ENCODE results near the gene MACROD2. TPM values are rescaled to one million over a fixed set of nuclear protein-coding genes. Genes with fewer than 3 reads are reported as not detected.
A peak's percentile ranks its signal among the peaks of the same experiment; 100 is the strongest.

Gene MACROD2
- polyA plus RNA-seq, 2 of the 4 experiments (the other 2 are of a cell fraction): 0.96 to 1.3 TPM

DNA sequence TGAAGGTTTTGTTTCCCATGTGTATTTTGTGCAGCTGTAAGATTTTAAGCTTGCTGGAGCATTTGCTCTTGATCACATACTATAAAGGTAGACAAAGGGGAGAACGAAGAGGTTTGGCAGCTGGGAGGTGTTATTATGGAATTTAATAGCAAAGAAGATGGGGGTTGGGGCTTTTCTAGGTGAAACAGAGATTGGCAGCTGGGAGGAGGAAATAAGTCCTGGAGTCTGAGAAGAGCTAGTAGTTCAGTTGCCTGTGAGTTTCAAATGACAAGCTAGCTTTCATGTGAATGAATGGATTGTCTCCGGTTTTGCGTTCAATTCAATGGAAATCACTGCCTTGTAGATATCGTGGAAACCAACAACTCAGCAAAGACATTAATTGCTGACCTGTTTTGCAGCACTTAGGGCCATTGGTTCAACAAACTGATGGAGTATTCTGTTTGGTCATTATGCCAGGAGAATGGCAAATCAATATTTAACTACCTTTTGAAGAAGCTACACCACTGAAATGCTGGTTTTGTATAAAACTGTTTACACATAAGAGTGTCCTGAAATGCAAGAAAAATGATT is 380.2 kb downstream of the MACROD2 start:
- Histone ChIP-seq H3K9me3 (no peaks in the 10 kb centered on the region), H3K4me3 (no peak overlapping the region), H3K27ac (no peak overlapping the region), H3K4me2 (no peak overlapping the region), H3K4me1 (no peaks in the 10 kb centered on the region)
- no peak for DNase-seq (ENCODE audit: low read depth in 1 of 2, low spot score in 1 of 2)
- TF ChIP-seq JUNB (IDR thresholded peaks at IDR 0.05): no peak
- no peak for TF ChIP-seq CBX8 (IDR thresholded peaks at IDR 0.05)
- no peak for TF ChIP-seq KDM1A (IDR thresholded peaks at IDR 0.05; ENCODE audit: low read depth)
- no peak for TF ChIP-seq HOXA7 (CRISPR knock-in tag; IDR thresholded peaks at IDR 0.05)
- ChIA-PET CTCF (interaction anchor here (1.1 kb wide), 1 partner anchor 18 kb away, joined by 4 read pairs; no protein-coding TSS in a partner anchor), POLR2A (no interaction called here)
- WGBS (ENCODE audit: missing lambda C conversion rate): 79% methylated on average over 4 of the region's 4 CpGs
- peak; percentile 28 for FAIRE-seq
- no peak for ATAC-seq

DNA sequence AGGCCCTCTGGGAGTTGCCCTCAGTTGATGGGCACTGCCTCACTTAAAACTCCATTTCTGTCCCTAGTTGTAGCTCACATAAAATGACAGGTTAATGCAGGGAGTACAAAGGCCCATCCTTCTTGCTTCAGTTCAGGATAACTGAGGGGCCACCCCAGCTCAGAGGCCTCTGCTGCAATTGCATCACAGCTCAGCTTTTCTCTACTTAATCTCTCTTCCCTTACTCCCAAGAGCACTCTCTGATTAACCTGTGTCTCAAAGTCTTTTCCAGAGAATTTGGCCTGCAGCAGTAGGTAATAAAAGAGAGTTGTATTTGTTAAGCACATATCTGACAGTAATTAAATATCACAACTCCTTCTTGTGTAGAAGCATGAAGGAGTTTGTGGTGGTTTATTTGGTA is 383.0 kb downstream of the MACROD2 start:
- ATAC-seq: no peak
- ChIA-PET CTCF (interaction anchor here (1.7 kb wide), 1 partner anchor 10 kb away, joined by 4 read pairs; no protein-coding TSS in a partner anchor), POLR2A (no interaction called here)
- H3K4me2 ChIP-seq: no peak overlapping the region
- H3K9me3 ChIP-seq: no peaks in the 10 kb centered on the region
- H3K4me3 ChIP-seq: no peak overlapping the region
- no peaks in the 10 kb centered on the region for H3K4me1 ChIP-seq
- H3K27ac ChIP-seq: no peak overlapping the region
- DNase-seq (ENCODE audit: low read depth in 1 of 2, low spot score in 1 of 2): no peak
- TF ChIP-seq JUN (IDR thresholded peaks at IDR 0.05): no peak
- TF ChIP-seq ZNF302 (CRISPR knock-in tag; IDR thresholded peaks at IDR 0.05): no peak
- no peak for TF ChIP-seq HDAC2 (IDR thresholded peaks at IDR 0.05)
- no peak for TF ChIP-seq POLR2AphosphoS2 (conservative IDR thresholded peaks at IDR 0.05; ENCODE audit: low read length)
- TF ChIP-seq, protein P1, sequence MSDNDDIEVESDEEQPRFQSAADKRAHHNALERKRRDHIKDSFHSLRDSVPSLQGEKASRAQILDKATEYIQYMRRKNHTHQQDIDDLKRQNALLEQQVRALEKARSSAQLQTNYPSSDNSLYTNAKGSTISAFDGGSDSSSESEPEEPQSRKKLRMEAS (IDR thresholded peaks at IDR 0.05): no peak
- no peak for TF ChIP-seq ESRRA (IDR thresholded peaks at IDR 0.05; ENCODE audit: borderline replicate concordance, low read length)
- no peak for TF ChIP-seq FOXS1 (CRISPR knock-in tag; IDR thresholded peaks at IDR 0.05)
- TF ChIP-seq TP53 (CRISPR knock-in tag; IDR thresholded peaks at IDR 0.05): no peak
- TF ChIP-seq, protein P2, sequence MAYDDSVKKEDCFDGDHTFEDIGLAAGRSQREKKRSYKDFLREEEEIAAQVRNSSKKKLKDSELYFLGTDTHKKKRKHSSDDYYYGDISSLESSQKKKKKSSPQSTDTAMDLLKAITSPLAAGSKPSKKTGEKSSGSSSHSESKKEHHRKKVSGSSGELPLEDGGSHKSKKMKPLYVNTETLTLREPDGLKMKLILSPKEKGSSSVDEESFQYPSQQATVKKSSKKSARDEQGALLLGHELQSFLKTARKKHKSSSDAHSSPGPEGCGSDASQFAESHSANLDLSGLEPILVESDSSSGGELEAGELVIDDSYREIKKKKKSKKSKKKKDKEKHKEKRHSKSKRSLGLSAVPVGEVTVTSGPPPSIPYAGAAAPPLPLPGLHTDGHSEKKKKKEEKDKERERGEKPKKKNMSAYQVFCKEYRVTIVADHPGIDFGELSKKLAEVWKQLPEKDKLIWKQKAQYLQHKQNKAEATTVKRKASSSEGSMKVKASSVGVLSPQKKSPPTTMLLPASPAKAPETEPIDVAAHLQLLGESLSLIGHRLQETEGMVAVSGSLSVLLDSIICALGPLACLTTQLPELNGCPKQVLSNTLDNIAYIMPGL (CRISPR knock-in tag; IDR thresholded peaks at IDR 0.05; ENCODE audit: borderline replicate concordance): no peak
- TF ChIP-seq KDM1A (IDR thresholded peaks at IDR 0.05; ENCODE audit: low read depth): no peak
- no peak for TF ChIP-seq NR3C1 (IDR thresholded peaks at IDR 0.05)
- no peak for TF ChIP-seq POLR2A (IDR thresholded peaks at IDR 0.05; ENCODE audit: low read length)
- no peak for TF ChIP-seq TFCP2L1 (CRISPR knock-in tag; IDR thresholded peaks at IDR 0.05)
- no peak for TF ChIP-seq RCOR1 (IDR thresholded peaks at IDR 0.05; ENCODE audit: low read depth, low read length)
- no peak for TF ChIP-seq KDM5A (IDR thresholded peaks at IDR 0.05)
- no peak for TF ChIP-seq NPAS2 (CRISPR knock-in tag; IDR thresholded peaks at IDR 0.05; ENCODE audit: borderline replicate concordance)
- TF ChIP-seq, protein P3, sequence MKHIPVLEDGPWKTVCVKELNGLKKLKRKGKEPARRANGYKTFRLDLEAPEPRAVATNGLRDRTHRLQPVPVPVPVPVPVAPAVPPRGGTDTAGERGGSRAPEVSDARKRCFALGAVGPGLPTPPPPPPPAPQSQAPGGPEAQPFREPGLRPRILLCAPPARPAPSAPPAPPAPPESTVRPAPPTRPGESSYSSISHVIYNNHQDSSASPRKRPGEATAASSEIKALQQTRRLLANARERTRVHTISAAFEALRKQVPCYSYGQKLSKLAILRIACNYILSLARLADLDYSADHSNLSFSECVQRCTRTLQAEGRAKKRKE (CRISPR knock-in tag; IDR thresholded peaks at IDR 0.05; ENCODE audit: low read depth): no peak
- TF ChIP-seq FOSB (CRISPR knock-in tag; IDR thresholded peaks at IDR 0.05): no peak
- FAIRE-seq: no peak

DNA sequence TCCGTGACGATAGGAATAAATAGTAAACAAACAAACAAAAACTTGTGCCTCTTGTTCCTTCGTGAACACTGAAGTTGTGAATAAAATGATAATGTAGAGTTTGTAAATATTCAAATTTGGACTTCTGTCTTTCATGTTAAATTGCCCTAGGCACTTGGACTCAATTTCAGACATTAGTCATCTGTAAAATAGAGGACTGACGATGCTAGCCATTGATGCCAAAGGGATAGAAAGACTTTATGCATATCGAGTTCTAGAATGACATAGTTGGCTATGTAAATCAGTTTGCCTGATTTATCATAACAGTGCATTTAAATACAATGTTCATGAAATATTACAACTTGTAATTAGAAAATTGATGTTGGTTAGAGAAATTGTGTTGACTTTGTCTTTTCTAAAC is 388.0 kb downstream of the MACROD2 start:
- peak; percentile 82 for FAIRE-seq
- no peak for DNase-seq (ENCODE audit: low read depth in 1 of 2, low spot score in 1 of 2)
- no peak overlapping the region for H3K4me2 ChIP-seq
- WGBS (ENCODE audit: missing lambda C conversion rate): 73% methylated on average over 5 of the region's 5 CpGs
- no peak overlapping the region for H3K4me3 ChIP-seq
- no peak for TF ChIP-seq POLR2A (IDR thresholded peaks at IDR 0.05; ENCODE audit: low read length)
- TF ChIP-seq BHLHE40 (IDR thresholded peaks at IDR 0.05; ENCODE audit: low read depth, low read length): no peak
- no peak for TF ChIP-seq ZNF302 (CRISPR knock-in tag; IDR thresholded peaks at IDR 0.05)
- TF ChIP-seq MYC (IDR thresholded peaks at IDR 0.05; ENCODE audit: borderline replicate concordance, low read length): no peak
- TF ChIP-seq NR3C1 (IDR thresholded peaks at IDR 0.05): no peak
- TF ChIP-seq RNF2 (IDR thresholded peaks at IDR 0.05; ENCODE audit: borderline replicate concordance, low read depth): no peak
- TF ChIP-seq JUN (IDR thresholded peaks at IDR 0.05): no peak
- TF ChIP-seq FOSL2 (IDR thresholded peaks at IDR 0.05): no peak
- TF ChIP-seq FOSL2 (CRISPR knock-in tag; IDR thresholded peaks at IDR 0.05): no peak
- TF ChIP-seq ZFP36 (IDR thresholded peaks at IDR 0.05; ENCODE audit: borderline replicate concordance, partially characterized antibody): no peak
- TF ChIP-seq EHMT2 (IDR thresholded peaks at IDR 0.05; ENCODE audit: low read depth): no peak
- no peak for TF ChIP-seq POLR2AphosphoS2 (conservative IDR thresholded peaks at IDR 0.05; ENCODE audit: low read length)
- TF ChIP-seq RAD21 (conservative IDR thresholded peaks at IDR 0.05 in 1 of 2, IDR thresholded peaks at IDR 0.05 in 1 of 2): no peak
- no peak for TF ChIP-seq TFCP2L1 (CRISPR knock-in tag; IDR thresholded peaks at IDR 0.05)
- TF ChIP-seq, protein P4, sequence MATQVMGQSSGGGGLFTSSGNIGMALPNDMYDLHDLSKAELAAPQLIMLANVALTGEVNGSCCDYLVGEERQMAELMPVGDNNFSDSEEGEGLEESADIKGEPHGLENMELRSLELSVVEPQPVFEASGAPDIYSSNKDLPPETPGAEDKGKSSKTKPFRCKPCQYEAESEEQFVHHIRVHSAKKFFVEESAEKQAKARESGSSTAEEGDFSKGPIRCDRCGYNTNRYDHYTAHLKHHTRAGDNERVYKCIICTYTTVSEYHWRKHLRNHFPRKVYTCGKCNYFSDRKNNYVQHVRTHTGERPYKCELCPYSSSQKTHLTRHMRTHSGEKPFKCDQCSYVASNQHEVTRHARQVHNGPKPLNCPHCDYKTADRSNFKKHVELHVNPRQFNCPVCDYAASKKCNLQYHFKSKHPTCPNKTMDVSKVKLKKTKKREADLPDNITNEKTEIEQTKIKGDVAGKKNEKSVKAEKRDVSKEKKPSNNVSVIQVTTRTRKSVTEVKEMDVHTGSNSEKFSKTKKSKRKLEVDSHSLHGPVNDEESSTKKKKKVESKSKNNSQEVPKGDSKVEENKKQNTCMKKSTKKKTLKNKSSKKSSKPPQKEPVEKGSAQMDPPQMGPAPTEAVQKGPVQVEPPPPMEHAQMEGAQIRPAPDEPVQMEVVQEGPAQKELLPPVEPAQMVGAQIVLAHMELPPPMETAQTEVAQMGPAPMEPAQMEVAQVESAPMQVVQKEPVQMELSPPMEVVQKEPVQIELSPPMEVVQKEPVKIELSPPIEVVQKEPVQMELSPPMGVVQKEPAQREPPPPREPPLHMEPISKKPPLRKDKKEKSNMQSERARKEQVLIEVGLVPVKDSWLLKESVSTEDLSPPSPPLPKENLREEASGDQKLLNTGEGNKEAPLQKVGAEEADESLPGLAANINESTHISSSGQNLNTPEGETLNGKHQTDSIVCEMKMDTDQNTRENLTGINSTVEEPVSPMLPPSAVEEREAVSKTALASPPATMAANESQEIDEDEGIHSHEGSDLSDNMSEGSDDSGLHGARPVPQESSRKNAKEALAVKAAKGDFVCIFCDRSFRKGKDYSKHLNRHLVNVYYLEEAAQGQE (IDR thresholded peaks at IDR 0.05): no peak
- H3K27ac ChIP-seq: no peak overlapping the region
- POLR2A ChIA-PET: no interaction called here
- CTCF ChIA-PET: interaction anchor here (0.5 kb wide), 1 partner anchor 980 kb away, joined by 3 read pairs; no protein-coding TSS in a partner anchor
- no peak for ATAC-seq
- H3K4me1 ChIP-seq: no peaks in the 10 kb centered on the region
- peaks cover 17% of the 10 kb centered on the region for H3K9me3 ChIP-seq

Data from A549 (cell line).